GM19324 (cell line): Measurements from ENCODE around the gene AKR1A1.
"Not testable (repeated sequence)": the region's sequence is repeated elsewhere in the genome, so short reads cannot be mapped to it uniquely, and the experiment has no call there.

ENCODE experiments used
- ATAC-seq: cut with Tn5 transposase; IDR thresholded peaks from one replicate; pipeline ENCODE4 v1.9.1; 2021; ENCODE audit warnings: mild to moderate bottlenecking, moderate library complexity; ENCODE audit not compliant: unreplicated experiment, low FRiP score

The AKR1A1 gene

GRCh38 chr1:45566722-45567121 is 16.1 kb downstream of the AKR1A1 start:
- ATAC-seq: no peak

- no peak for ATAC-seq
These were observed 17.3 kb downstream of the AKR1A1 start for GRCh38 chr1:45567911-45568310.

GRCh38 chr1:45568421-45568820 is 17.8 kb downstream of the AKR1A1 start:
- ATAC-seq: no peak

DNA sequence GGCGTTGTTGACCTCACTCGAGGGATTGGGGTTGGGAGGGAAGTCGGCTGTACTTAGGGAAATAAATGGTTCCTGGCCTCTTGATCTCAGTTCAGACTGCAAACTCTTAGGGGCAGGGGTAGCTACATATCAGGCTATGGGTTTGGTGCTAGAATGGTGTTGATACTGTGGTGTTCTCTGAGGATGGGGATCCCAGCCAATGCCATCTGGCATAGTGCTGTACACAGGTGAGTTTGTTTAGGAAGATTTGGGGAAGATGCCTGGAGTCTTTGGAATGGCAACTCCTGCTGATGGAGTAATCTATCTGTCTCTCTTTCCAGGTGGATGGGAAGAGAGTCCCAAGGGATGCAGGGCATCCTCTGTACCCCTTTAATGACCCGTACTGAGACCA is 18.9 kb downstream of the AKR1A1 start:
- no peak for ATAC-seq

- ATAC-seq: no peak
These were observed 19.4 kb downstream of the AKR1A1 start for GRCh38 chr1:45569962-45570581.

GRCh38 chr1:45570631-45571030 is 20.0 kb downstream of the AKR1A1 start:
- no peak for ATAC-seq

DNA sequence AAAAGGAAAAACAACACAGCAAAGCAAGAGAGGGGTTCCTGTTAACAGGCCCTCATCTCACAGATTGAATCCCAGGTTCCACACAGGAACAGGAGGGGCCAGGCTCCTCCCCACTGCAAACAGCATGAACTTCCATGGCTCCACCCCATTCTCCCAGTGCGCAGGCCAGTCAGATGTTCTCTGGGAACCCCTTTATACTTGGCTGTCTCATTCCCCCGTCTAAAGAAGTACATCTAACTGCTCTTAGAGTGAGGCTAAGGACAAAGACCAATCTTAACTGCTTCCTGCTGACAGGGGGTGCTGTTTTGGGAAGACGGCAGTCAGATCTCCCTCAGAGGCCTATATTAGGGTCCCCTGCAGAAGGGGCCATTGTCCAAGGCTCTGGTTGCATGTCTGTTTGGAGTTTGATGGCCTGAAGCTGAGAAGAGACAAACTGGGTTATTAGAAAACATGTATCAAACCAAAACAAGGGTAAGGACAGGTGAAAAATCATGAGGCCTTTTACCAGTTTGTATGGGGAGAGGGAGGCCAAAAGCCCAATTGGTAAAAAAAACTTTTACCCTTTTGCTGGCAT is 22.7 kb downstream of the AKR1A1 start:
- ATAC-seq: no peak

- ATAC-seq: no peak
These were observed 23.5 kb downstream of the AKR1A1 start for GRCh38 chr1:45574105-45574626.

GRCh38 chr1:45583264-45583665 is 32.6 kb downstream of the AKR1A1 start:
- peak; percentile 80 for ATAC-seq

- ATAC-seq: peak; percentile 50
These were observed 33.2 kb downstream of the AKR1A1 start, which contains the start of gene NASP for GRCh38 chr1:45583666-45584350. NASP (plus strand) TSS chr1:45584041; CDS start chr1:45584147, 106 bp downstream.

GRCh38 chr1:45584351-45585109 is 33.9 kb downstream of the AKR1A1 start:
- peak; percentile 29 for ATAC-seq

GRCh38 chr1:45585110-45585426 is 34.4 kb downstream of the AKR1A1 start:
- ATAC-seq: no peak

DNA sequence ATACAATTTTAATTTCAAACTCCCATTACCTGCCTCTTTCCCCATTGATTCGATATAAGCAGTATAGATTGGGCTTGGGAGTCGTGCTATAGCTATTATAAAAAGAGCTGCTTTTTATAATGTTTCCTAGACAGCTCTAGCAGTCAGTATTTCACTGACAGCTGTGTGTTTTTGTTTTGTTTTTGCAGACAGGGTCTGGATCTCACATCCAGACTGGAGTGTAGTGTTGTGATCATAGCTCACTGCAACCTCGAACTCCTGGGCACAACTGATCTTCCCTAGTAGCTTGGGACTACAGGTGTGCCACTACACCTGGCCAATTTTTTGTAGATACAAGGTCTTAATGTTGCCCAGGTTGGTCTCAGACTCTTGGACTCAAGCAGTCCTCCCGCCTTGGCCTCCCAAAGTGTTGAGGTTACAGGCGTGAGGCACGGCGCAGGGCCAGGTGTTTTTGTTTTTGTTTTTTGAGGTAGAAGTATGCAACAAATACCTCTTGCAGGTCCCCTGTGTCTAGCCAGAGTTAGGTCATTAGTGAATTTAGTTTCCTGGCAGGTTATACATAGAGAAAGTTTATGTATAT is 35.0 kb downstream of the AKR1A1 start:
- ATAC-seq: no peak

- no peak for ATAC-seq
These were observed 36.1 kb downstream of the AKR1A1 start for GRCh38 chr1:45586769-45587168.

GRCh38 chr1:45589861-45590260 is 39.2 kb downstream of the AKR1A1 start:
- ATAC-seq: no peak

DNA sequence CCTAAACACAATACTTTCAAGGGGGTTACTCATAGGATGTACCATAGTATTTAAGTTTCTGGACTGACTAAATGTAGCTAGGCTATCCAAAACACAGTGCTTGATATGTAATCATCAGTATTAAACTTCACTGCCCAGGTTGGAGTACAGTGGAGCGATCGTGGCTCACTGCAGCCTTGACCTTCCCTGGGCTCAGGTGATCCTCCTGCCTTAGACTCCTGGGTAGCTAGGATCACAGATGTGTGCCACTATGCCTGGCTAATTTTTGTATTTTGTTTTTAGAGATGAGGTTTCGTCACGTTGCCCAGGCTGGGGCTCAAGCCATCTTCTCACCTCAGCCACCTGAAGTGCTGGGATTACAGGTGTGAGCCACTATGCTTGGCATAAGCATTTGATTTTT is 43.8 kb downstream of the AKR1A1 start:
- ATAC-seq: no peak

DNA sequence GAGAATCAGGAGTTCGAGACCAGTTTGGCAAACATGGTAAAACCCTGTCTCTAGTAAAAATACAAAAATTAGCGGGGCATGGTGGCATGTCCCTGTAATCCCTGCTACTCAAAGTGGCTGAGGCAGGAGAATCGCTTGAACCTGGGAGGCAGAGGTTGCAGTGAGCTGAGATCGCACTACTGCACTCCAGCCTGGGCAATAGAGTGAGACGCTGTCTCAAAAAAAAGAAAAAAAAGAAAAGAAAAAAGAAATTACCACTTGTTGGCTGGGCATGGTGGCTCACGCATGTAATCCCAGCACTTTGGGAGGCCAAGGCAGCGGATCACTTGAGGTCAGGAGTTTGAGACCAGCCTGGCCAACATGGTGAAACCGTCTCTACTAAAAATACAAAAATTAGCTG is 46.1 kb downstream of the AKR1A1 start:
- ATAC-seq: not testable (repeated sequence)

DNA sequence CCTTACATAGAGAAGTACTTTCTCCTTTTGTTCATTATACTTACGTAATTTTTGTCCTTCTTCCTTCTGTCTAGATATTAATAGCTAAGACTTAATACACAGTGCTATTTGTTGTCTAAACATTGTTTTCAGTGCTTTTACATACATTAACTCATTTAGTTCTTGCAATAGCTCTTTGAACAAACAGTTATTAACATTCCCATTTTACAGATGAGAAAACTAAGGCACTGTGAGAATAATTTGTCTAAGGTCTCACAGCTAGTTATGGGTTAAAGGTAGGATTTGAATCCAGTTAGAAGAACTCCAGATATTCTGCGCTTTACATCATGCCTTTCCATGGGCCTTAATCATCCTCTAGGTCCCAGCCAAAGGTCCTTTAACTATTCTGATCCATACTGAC is 53.6 kb downstream of the AKR1A1 start:
- ATAC-seq: no peak

GRCh38 chr1:45607404-45608074 is 56.9 kb downstream of the AKR1A1 start:
- no peak for ATAC-seq
